CD4-positive, alpha-beta T cell (primary cell): Measurements from ENCODE around the gene COL5A1. TPM values are rescaled to one million over a fixed set of nuclear protein-coding genes. Genes with fewer than 3 reads are reported as not detected.

Experiments
- ATAC-seq: fragments of 200-7000 bp; cut with Tn5 transposase; one replicate; pipeline ENCODE4 v1.10.0; 2022; ENCODE audit warnings: mild to moderate bottlenecking; ENCODE audit not compliant: poor library complexity
- CTCF ChIA-PET: fragments of 350-600 bp; sonication (Branson Sonifier 250); formaldehyde crosslinking; loops from one replicate; lab custom pipeline; 2021; ENCODE audit warnings: antibody characterized with exemption, inconsistent platforms; lab: Charles Lee
- POLR2A ChIA-PET: fragments of 350-600 bp; sonication (Branson Sonifier 250); formaldehyde crosslinking; loops from one replicate; lab custom pipeline; 2021; ENCODE audit warnings: antibody characterized with exemption, inconsistent platforms; lab: Charles Lee
- DNase-seq, 14 experiments: peaks; one replicate each; pipeline ENCODE4 v3.0.0-alpha.2; 2013 to 2020; ENCODE audit warnings: mixed read lengths in 2 of 14
- H3K27ac ChIP-seq, 2 donors: one replicate each; pipeline versions ENCODE4 v1.5.1 to v1.7.0; 2013; ENCODE audit warnings: low read length in 2 of 2, low read depth in 1 of 2, mild to moderate bottlenecking in 1 of 2
- H3K27me3 ChIP-seq, 2 experiments: 1 replicate in 1 of 2; 2 replicates in 1 of 2; pipeline versions ENCODE4 v1.6.1 to v1.7.0; 2013; ENCODE audit warnings: low read length in 2 of 2, control low read depth in 1 of 2, mild to moderate bottlenecking in 1 of 2, moderate library complexity in 1 of 2; ENCODE audit not compliant: insufficient read depth in 2 of 2, control insufficient read depth in 1 of 2
- H3K36me3 ChIP-seq: one replicate; pipeline ENCODE4 v1.6.1; 2013; ENCODE audit warnings: low read length, control low read depth; ENCODE audit not compliant: insufficient read depth
- H3K4me1 ChIP-seq: one replicate; pipeline ENCODE4 v1.6.1; 2013; ENCODE audit warnings: low read length, control low read depth; ENCODE audit not compliant: insufficient read depth
- H3K4me3 ChIP-seq: one replicate; pipeline ENCODE4 v1.5.1; 2013; ENCODE audit warnings: mild to moderate bottlenecking, low read length, moderate library complexity
- H3K9me3 ChIP-seq, 2 experiments: 1 replicate in 1 of 2; 2 replicates in 1 of 2; pipeline versions ENCODE4 v1.6.1 to v1.7.0; 2013; ENCODE audit warnings: low read length in 2 of 2, mild to moderate bottlenecking in 2 of 2, control low read depth in 1 of 2, moderate library complexity in 1 of 2; ENCODE audit not compliant: control insufficient read depth in 1 of 2, insufficient read depth in 1 of 2
- H3K27ac Mint-ChIP-seq: one replicate; pipeline ENCODE4 v1.8.0; 2020; ENCODE audit warnings: mixed read lengths
- H3K27me3 Mint-ChIP-seq: one replicate; pipeline ENCODE4 v1.8.0; 2021; ENCODE audit warnings: mixed read lengths
- H3K36me3 Mint-ChIP-seq: one replicate; pipeline ENCODE4 v1.8.0; 2021; ENCODE audit warnings: low read depth, mixed read lengths
- H3K4me1 Mint-ChIP-seq: one replicate; pipeline ENCODE4 v1.8.0; 2021; ENCODE audit warnings: low read depth, mixed read lengths
- H3K4me3 Mint-ChIP-seq: one replicate; pipeline ENCODE4 v1.8.0; 2020; ENCODE audit warnings: mild to moderate bottlenecking, mixed read lengths
- H3K9me3 Mint-ChIP-seq: one replicate; pipeline ENCODE4 v1.8.0; 2020; ENCODE audit warnings: mixed read lengths
- intact Hi-C, 2 experiments: fragments of 100-400 bp; cut with DNase I in 1 of 2; cut with micrococcal nuclease in 1 of 2; formaldehyde crosslinking; loops; one replicate each; pipeline versions ENCODE4 v1.15.1 to v1.9.0; 2023 to 2025; cut with DNase I, micrococcal nuclease
- total RNA-seq, 174 experiments: library from RNA in 2 of 174; stranded (reverse) in 2 of 174; gene quantifications; one replicate each; pipeline ENCODE4 v1.2.3 and lab custom pipeline; 2021 to 2026
- TF ChIP-seq, protein P1 (sequence below): fragments of 200-600 bp; IDR thresholded peaks from one replicate; pipeline ENCODE4 v1.8.0; 2022; ENCODE audit warnings: antibody characterized with exemption, mild to moderate bottlenecking

The COL5A1 gene
- total RNA-seq, 2 experiments from 2014 or later: 0.41 to 0.50 TPM

DNA sequence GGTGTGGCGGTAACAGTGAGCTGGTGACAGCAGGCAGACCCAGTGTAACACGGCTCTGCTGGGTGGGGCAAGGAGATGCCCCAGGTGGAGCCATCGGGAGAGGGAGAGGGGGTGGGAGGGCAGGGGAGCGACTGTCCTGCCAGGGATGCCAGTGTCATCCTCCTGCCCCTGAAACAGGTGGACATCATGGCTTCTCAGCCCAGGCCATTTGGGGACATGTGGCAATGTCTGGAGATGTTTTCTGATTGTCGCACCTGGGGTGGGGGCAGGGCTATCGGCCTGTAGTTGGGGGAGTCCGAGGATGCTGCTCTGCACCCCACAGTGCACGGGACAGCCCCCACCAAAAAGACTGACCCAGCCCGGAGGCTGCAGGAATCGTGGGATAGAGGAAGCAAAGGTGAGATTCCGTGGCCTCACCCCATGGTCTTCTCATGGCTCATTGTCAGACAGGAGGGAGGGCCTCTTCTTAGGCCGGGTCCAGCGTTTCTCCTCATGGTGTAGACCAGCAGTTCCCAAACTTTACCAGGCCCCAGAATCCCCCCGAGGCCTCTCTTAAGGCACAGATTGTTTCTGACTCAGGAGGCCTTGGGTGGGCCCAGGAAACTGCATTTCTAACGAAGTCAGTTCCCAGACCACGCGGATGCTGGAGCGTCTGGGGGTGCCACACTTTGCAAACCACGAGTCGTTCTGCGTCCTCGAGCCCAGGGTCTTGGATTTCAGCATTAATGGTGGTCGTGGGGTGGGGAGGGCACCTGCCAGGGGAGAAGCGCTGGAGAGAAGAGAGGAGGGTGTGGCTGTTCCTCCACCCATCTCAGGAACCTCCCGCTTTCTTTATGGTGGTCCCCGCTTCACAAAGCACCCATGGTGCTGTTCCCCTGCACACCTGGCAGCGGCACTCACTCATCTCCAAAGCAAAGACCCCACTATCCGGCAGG, 11.0 kb downstream of the COL5A1 start:
- no peaks in the 10 kb centered on the region for H3K4me1 Mint-ChIP-seq
- no peak overlapping the region for H3K27ac ChIP-seq
- no peaks in the 10 kb centered on the region for H3K36me3 Mint-ChIP-seq
- no peaks in the 10 kb centered on the region for H3K27me3 ChIP-seq
- no peaks in the 10 kb centered on the region for H3K27me3 Mint-ChIP-seq
- ATAC-seq (no peak), DNase-seq (no peak)
- TF ChIP-seq, protein P1, sequence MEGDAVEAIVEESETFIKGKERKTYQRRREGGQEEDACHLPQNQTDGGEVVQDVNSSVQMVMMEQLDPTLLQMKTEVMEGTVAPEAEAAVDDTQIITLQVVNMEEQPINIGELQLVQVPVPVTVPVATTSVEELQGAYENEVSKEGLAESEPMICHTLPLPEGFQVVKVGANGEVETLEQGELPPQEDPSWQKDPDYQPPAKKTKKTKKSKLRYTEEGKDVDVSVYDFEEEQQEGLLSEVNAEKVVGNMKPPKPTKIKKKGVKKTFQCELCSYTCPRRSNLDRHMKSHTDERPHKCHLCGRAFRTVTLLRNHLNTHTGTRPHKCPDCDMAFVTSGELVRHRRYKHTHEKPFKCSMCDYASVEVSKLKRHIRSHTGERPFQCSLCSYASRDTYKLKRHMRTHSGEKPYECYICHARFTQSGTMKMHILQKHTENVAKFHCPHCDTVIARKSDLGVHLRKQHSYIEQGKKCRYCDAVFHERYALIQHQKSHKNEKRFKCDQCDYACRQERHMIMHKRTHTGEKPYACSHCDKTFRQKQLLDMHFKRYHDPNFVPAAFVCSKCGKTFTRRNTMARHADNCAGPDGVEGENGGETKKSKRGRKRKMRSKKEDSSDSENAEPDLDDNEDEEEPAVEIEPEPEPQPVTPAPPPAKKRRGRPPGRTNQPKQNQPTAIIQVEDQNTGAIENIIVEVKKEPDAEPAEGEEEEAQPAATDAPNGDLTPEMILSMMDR: no peak
- CTCF ChIA-PET: no interaction called here
- H3K36me3 ChIP-seq: no peaks in the 10 kb centered on the region
- H3K4me3 ChIP-seq: no peak overlapping the region
- POLR2A ChIA-PET: no interaction called here
- intact Hi-C loops: no loop called here
- H3K9me3 Mint-ChIP-seq: no peaks in the 10 kb centered on the region
- H3K27ac Mint-ChIP-seq: no peak overlapping the region
- no peaks in the 10 kb centered on the region for H3K9me3 ChIP-seq
- H3K4me3 Mint-ChIP-seq: no peak overlapping the region
- H3K4me1 ChIP-seq: peaks cover 7% of the 10 kb centered on the region

DNA sequence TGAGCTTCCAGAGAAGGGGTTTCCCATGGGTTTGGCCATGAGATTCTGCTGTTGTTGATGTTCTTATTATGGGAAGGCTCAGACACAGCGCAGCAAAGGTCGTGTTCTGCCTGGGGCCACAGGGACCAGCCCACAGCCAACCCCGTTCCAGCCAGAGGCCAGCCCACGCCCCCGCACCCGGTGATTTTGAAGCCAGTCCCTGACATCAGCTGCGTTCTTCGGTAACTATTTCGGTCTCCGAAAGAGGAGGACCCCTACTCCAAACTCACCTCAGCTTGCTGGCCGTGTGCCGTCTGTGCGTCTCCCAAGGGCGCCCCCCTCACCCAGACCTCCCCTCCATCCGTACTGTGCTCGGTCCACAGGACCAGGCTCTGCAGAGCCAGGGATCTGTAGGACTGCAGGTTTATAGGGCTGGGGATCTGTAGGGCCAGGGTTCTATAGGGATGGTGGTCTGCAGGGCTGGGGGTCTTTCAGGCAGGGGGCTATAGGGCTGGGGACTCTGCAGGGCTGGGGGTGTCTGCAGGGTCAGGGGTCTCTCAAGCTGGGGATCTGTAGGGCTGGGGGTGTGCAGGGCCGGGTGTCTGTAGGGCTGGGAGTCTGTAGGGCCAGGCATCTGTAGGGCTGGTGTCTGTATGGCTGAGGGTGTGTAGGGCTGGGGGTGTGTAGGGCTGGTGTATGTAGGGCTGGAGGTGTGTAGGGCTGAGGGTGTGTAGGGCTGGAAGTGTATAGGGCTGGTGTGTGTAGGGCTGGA, 11.8 kb downstream of the COL5A1 start:
- Histone ChIP-seq H3K4me1 (peaks cover 4% of the 10 kb centered on the region), H3K9me3 (no peaks in the 10 kb centered on the region), H3K36me3 (no peaks in the 10 kb centered on the region), H3K27me3 (no peaks in the 10 kb centered on the region), H3K4me3 (no peak overlapping the region), H3K27ac (no peak overlapping the region)
- POLR2A ChIA-PET: no interaction called here
- H3K36me3 Mint-ChIP-seq: no peaks in the 10 kb centered on the region
- no peak overlapping the region for H3K27ac Mint-ChIP-seq
- H3K4me3 Mint-ChIP-seq: no peak overlapping the region
- no peaks in the 10 kb centered on the region for H3K9me3 Mint-ChIP-seq
- intact Hi-C loops: no loop called here
- no peak for ATAC-seq
- no peak for DNase-seq
- H3K27me3 Mint-ChIP-seq: no peaks in the 10 kb centered on the region
- H3K4me1 Mint-ChIP-seq: no peaks in the 10 kb centered on the region
- CTCF ChIA-PET: no interaction called here
- TF ChIP-seq, protein P1: no peak

GRCh38 chr9:134655101-134655500, 13.5 kb downstream of the COL5A1 start:
- no peak overlapping the region for H3K27ac ChIP-seq
- ChIA-PET POLR2A (no interaction called here), CTCF (no interaction called here)
- no peaks in the 10 kb centered on the region for H3K36me3 ChIP-seq
- Mint-ChIP-seq H3K9me3 (no peaks in the 10 kb centered on the region), H3K27me3 (no peaks in the 10 kb centered on the region), H3K36me3 (no peaks in the 10 kb centered on the region), H3K4me3 (no peak overlapping the region), H3K27ac (no peak overlapping the region), H3K4me1 (no peaks in the 10 kb centered on the region)
- no peaks in the 10 kb centered on the region for H3K27me3 ChIP-seq
- intact Hi-C loops: no loop called here
- ATAC-seq (no peak), DNase-seq (no peak)
- no peak overlapping the region for H3K4me3 ChIP-seq
- no peaks in the 10 kb centered on the region for H3K4me1 ChIP-seq
- TF ChIP-seq, protein P1: no peak
- peaks cover 0 to 6% of the 10 kb centered on the region in 2 experiments for H3K9me3 ChIP-seq
